NCI-H82 treated with DMSO at 0.1 percent for 48 hours (cell line): Measurements from ENCODE around the gene FOXD1.
A peak's percentile ranks its signal among the peaks of the same experiment; 100 is the strongest.

Experiments
- DNase-seq: peaks from one replicate; lab custom pipeline; 2025; ENCODE audit not compliant: unreplicated experiment; lab: John Stamatoyannopoulos, UW

Gene FOXD1

DNA sequence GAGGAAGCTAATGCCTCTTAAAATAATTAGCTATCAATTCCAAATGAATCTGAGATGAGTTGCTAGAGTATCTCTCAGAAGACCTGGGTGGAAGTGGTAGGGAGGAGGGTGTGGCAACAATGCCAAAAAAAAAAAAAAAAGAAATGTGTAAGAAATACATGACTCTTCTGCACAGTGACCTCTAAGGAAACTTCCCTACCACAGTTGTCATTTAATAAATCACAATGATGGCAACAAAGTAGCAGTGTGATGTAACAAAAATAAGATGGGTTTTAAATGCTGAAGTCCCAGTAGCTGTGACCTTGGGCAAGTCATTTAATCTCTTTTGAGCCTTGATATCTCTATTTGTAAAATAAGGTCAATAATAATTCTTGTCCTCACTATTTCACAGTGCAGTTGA is 7.2 kb downstream of the FOXD1 start:
- no peak for DNase-seq

GRCh38 chr5:73440262-73440661 is 8.3 kb downstream of the FOXD1 start:
- DNase-seq = no peak

- peak; percentile 15 for DNase-seq
Measured at GRCh38 chr5:73438645-73439470, 9.7 kb downstream of the FOXD1 start.

- no peak for DNase-seq
Measured at GRCh38 chr5:73437777-73438644, 10.6 kb downstream of the FOXD1 start.

DNA sequence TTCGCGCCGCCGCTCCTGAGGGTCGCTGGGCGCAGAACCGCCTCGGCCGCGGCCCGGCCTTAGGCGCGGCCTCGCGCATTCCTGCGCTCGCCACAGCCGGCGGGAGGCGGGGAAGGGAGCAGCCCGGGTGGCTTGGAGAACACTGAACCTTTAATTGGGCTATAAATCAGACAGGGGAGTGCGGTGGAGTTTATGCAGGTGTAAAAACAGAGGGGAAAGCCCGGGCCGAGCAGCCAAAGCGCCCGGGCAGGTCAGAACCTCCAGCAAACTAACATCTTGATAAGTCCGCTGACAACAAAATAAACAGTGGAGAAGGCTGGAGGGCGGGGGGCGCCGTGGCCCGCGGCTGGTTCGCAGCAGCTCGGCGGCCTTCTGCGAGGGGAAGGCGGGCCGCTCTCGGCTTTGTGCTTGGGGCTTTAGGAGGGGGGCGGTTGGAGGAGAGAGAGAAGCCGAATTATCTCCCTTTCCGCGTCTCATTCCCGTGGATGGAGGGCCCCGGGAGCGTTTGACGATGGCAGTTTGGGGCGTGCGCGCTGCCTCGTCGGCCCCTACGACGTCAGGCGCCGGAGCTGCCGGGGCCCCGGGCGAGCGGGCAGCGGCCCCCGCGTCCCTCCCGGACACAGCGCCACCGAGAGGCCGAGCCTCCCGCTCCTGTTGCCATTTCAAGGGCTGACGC is 11.3 kb downstream of the FOXD1 start:
- DNase-seq = no peak

- no peak for DNase-seq
Measured at GRCh38 chr5:73436535-73437100, 12.0 kb downstream of the FOXD1 start.

GRCh38 chr5:73435759-73436534 is 12.6 kb downstream of the FOXD1 start:
- no peak for DNase-seq

DNA sequence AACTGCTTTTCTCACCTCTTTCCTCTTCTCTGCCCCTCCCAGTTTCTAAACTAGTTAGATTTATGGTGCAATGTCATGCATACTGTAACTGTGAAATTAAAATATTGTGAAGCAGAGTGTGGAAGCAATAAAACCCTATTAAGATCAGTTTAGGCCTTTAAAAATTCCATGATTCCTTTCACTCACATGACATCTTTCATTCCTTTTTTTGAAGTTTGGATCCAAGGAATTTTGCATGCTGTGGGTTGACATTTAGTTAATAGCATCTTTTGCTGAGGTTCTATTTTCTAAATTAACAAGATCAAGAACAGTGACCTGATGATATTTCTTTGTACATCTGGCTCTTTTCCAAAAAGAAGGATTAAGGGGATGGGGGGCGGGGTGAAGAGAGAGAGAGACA is 13.7 kb downstream of the FOXD1 start:
- DNase-seq = no peak

GRCh38 chr5:73434461-73434860 is 14.1 kb downstream of the FOXD1 start:
- DNase-seq = no peak

DNA sequence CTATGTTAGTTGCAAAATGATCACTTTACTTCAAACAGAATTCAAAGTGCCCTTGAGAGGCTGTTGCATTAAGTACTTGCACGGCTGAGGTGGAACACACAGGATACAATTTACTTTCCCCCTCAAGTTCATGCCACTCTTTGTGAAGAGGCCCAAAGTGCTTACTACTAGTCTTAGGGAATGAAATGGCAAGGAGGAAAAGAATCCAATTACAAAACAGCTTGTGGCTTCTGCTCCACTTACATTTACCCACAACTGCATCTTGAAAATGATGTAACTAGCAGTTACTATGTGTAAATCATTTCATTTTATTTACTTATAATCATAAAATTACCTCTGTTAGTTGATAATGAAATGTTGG is 14.6 kb downstream of the FOXD1 start:
- DNase-seq = peak; percentile 18

DNA sequence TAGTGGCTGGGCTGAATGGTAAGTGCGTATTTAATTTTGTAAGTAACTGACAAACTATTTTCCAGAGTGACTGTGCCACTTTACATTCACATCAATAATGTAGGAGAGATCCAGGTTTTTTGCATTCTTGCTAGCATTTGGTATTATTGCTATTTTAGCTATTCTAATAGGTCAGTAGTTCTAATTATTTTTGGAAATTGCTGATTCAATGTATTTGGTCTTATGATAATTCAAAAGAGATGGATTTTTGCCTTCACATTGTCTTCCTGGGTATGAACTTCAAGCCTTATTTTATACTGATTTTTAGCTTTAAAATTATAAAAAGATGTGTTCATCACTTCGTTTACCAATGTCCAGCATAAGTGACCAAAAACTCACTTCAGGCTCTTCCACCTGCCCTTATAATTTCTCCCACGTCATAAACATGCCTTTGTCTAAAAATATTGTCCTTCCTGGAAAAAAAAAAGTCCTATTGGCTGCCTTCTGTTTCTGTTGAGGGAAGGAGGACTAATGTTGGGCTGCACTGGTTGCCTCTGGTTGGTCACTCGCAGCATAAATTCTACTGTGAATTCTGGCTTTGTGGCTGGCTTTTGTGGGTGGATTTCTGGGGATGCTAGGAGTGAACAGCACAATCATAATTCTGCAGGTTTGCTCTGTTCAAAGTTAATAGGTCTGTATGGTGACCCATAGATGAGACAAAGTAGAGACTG is 15.2 kb downstream of the FOXD1 start:
- no peak for DNase-seq

DNA sequence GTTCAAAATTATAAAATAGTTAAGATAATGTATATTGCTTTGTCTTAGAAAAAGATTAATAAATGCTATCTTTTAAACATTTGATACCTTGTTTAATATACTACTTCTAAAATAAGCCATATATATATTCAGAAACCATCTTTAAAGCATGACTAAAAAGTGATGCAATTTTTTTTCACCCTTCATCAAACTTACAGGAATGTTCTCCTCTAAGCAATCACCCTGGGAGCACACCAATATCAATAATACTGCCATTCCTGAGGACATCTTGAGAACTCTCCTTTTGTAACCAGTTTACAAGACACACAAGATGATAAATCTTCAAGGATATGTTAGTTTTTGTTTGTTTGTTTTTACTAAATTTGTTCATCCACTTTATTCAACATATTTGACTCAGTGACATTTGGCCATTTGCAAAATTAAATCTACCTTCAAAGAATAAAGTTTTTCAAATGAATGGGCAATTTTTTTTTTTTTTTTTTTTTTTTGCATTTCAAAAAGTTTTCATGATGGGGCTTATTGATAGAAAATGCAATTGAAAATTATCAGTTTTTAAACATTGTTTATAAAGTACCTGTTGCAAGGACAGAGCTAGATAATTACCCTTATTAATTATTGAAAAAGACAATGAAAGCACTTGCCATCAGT is 17.2 kb downstream of the FOXD1 start:
- no peak for DNase-seq

GRCh38 chr5:73426034-73426433 is 22.5 kb downstream of the FOXD1 start:
- no peak for DNase-seq

DNA sequence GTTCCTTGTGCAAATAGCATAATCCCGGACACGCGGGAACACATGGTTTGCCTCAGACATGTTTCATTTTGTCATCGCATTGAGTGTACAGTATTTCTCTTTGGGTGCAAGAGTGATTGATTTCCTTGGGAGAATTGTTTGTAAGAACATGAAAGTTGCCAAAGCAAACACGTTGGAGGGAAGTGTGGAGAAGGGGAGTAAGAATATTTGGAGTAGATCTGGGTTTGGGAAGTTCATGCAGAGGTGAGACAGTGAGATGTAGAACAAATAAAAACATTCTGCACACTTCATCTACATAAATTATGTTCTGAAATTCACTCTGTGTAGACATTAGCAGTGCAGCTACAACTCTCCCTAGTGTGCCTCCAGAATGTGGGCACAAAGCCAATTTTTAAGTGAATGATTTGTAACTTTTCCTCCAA is 24.0 kb downstream of the FOXD1 start:
- no peak for DNase-seq

GRCh38 chr5:73422164-73422563 is 26.4 kb downstream of the FOXD1 start:
- no peak for DNase-seq

GRCh38 chr5:73420666-73421065 is 27.9 kb downstream of the FOXD1 start:
- DNase-seq = no peak

- DNase-seq = no peak
Measured at GRCh38 chr5:73419465-73420390, 28.8 kb downstream of the FOXD1 start.

GRCh38 chr5:73419117-73419464 is 29.5 kb downstream of the FOXD1 start:
- DNase-seq = no peak
